GM12878 (cell line): ENCODE measurements around the gene ORM2.

Experiments used
- ZSCAN29 ChIP-seq: fragments of 450-650 bp; IDR thresholded peaks from 2 replicates; pipeline ENCODE4 v1.6.1; 2017; ENCODE audit warnings: mild to moderate bottlenecking, moderate library complexity
- TF ChIP-seq, protein P1 (sequence below): IDR thresholded peaks from 2 replicates; pipeline ENCODE4 v1.6.1; 2011; ENCODE audit warnings: mild to moderate bottlenecking, low read depth, low read length, moderate library complexity; ENCODE audit not compliant: insufficient replicate concordance
- TF ChIP-seq, protein P2 (sequence below), 3 experiments: IDR thresholded peaks in 2 of 3; conservative IDR thresholded peaks in 1 of 3; 2 replicates each; pipeline ENCODE4 v1.5.1; 2011; ENCODE audit warnings: low read depth in 3 of 3, low read length in 3 of 3, mild to moderate bottlenecking in 3 of 3, control low read depth in 2 of 3, moderate library complexity in 2 of 3, inconsistent platforms in 1 of 3, mixed read lengths in 1 of 3; ENCODE audit not compliant: control insufficient read depth in 2 of 3, insufficient read depth in 1 of 3; ENCODE audit errors: extremely low read depth in 1 of 3

GRCh38 chr9:114286146-114286679 is 43.5 kb upstream of the ORM2 start:
- TF ChIP-seq, protein P1, sequence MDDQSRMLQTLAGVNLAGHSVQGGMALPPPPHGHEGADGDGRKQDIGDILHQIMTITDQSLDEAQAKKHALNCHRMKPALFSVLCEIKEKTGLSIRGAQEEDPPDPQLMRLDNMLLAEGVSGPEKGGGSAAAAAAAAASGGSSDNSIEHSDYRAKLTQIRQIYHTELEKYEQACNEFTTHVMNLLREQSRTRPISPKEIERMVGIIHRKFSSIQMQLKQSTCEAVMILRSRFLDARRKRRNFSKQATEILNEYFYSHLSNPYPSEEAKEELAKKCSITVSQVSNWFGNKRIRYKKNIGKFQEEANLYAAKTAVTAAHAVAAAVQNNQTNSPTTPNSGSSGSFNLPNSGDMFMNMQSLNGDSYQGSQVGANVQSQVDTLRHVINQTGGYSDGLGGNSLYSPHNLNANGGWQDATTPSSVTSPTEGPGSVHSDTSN: no peak
- TF ChIP-seq, protein P2, sequence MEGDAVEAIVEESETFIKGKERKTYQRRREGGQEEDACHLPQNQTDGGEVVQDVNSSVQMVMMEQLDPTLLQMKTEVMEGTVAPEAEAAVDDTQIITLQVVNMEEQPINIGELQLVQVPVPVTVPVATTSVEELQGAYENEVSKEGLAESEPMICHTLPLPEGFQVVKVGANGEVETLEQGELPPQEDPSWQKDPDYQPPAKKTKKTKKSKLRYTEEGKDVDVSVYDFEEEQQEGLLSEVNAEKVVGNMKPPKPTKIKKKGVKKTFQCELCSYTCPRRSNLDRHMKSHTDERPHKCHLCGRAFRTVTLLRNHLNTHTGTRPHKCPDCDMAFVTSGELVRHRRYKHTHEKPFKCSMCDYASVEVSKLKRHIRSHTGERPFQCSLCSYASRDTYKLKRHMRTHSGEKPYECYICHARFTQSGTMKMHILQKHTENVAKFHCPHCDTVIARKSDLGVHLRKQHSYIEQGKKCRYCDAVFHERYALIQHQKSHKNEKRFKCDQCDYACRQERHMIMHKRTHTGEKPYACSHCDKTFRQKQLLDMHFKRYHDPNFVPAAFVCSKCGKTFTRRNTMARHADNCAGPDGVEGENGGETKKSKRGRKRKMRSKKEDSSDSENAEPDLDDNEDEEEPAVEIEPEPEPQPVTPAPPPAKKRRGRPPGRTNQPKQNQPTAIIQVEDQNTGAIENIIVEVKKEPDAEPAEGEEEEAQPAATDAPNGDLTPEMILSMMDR (IDR thresholded peaks at IDR 0.05 in 2 of 3, conservative IDR thresholded peaks at IDR 0.05 in 1 of 3; ENCODE audit: control insufficient read depth in 2 of 3, extremely low read depth in 1 of 3, insufficient read depth in 1 of 3, low read depth in 3 of 3, low read length in 3 of 3): no peak
- TF ChIP-seq ZSCAN29: no peak
